SK-N-SH (cell line): Measurements from ENCODE around the gene PKM.

Experiments used
- EP300 ChIP-seq, 2 experiments: IDR thresholded peaks; 2 replicates each; pipeline versions ENCODE4 v1.4.0 to v1.6.1; 2012; ENCODE audit warnings: borderline replicate concordance in 1 of 2, low read depth in 1 of 2, low read length in 1 of 2
- FOXM1 ChIP-seq: IDR thresholded peaks from 2 replicates; pipeline ENCODE4 v1.4.0; 2012; ENCODE audit warnings: low read depth, mild to moderate bottlenecking
- JUND ChIP-seq: IDR thresholded peaks from 2 replicates; pipeline ENCODE4 v1.4.0; 2012
- MEF2A ChIP-seq: IDR thresholded peaks from 2 replicates; pipeline ENCODE4 v1.4.0; 2012; ENCODE audit warnings: low read depth, borderline replicate concordance
- POLR2AphosphoS5 ChIP-seq: IDR thresholded peaks from 2 replicates; pipeline ENCODE4 v1.6.1; 2012; ENCODE audit warnings: low read depth, low read length
- RCOR1 ChIP-seq: fragments of 150-350 bp; IDR thresholded peaks from 2 replicates; pipeline ENCODE4 v1.6.1; 2017; ENCODE audit warnings: antibody characterized with exemption, low read length
- RFX5 ChIP-seq: IDR thresholded peaks from 2 replicates; pipeline ENCODE4 v1.6.1; 2012; ENCODE audit warnings: mild to moderate bottlenecking, improper control_type of control experiment, low read length
- TAF1 ChIP-seq: IDR thresholded peaks from 2 replicates; pipeline ENCODE4 v1.6.1; 2012; ENCODE audit warnings: low read depth, mild to moderate bottlenecking, low read length, moderate library complexity, borderline replicate concordance
- TCF12 ChIP-seq: IDR thresholded peaks from 2 replicates; pipeline ENCODE4 v1.4.0; 2012
- YY1 ChIP-seq: IDR thresholded peaks from 2 replicates; pipeline ENCODE4 v1.4.0; 2012; ENCODE audit warnings: low read depth, mild to moderate bottlenecking
- TF ChIP-seq, protein P1 (sequence below): fragments of 200-600 bp; sonication (generic); IDR thresholded peaks from 2 replicates; pipeline ENCODE4 v1.6.1; 2017; ENCODE audit warnings: antibody characterized with exemption, mild to moderate bottlenecking, moderate library complexity
- TF ChIP-seq, protein P2 (sequence below): IDR thresholded peaks from 2 replicates; pipeline ENCODE4 v1.6.1; 2012; ENCODE audit warnings: mild to moderate bottlenecking, low read depth, low read length, moderate library complexity
- TF ChIP-seq, protein P3 (sequence below): IDR thresholded peaks from 2 replicates; pipeline ENCODE4 v1.4.0; 2012; ENCODE audit warnings: low read depth, borderline replicate concordance

DNA sequence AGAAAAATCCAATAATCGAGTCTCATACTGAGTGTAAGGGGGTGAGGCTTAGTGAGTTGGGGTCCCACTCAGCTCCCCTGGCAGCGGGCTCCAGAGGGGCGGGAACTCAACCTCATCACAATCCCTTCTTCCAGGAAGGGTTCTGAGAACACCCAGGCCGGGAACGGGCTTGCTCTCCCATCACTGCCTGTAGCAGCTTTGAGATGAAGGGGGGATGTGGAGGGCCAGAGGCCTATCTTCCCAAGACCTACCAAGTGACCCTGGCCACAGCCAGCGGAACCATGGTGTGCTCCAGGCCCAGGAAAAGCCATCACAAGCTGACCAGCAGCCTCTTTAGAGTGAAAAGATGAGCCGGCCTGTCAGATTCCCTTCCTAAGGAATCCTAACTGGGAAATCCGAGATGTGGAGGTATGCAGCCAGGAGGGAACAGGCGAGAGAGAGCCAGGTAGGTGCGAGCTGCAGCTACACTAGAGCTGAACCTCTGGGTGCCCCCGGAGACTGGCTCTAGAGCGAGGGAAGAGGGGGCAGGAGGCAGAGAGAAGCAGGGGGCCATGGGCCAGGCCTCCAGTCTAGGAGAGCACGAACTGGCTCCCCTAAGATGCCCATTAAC is 51.9 kb downstream of the PKM start:
- TF ChIP-seq, protein P1, sequence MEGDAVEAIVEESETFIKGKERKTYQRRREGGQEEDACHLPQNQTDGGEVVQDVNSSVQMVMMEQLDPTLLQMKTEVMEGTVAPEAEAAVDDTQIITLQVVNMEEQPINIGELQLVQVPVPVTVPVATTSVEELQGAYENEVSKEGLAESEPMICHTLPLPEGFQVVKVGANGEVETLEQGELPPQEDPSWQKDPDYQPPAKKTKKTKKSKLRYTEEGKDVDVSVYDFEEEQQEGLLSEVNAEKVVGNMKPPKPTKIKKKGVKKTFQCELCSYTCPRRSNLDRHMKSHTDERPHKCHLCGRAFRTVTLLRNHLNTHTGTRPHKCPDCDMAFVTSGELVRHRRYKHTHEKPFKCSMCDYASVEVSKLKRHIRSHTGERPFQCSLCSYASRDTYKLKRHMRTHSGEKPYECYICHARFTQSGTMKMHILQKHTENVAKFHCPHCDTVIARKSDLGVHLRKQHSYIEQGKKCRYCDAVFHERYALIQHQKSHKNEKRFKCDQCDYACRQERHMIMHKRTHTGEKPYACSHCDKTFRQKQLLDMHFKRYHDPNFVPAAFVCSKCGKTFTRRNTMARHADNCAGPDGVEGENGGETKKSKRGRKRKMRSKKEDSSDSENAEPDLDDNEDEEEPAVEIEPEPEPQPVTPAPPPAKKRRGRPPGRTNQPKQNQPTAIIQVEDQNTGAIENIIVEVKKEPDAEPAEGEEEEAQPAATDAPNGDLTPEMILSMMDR, result no peak
- TF ChIP-seq EP300 (IDR thresholded peaks at IDR 0.05; ENCODE audit: borderline replicate concordance in 1 of 2, low read depth in 1 of 2, low read length in 1 of 2) (no peak), RCOR1 (no peak), FOXM1 (no peak), POLR2AphosphoS5 (no peak), TCF12 (no peak), JUND (no peak), RFX5 (no peak), MEF2A (no peak), TAF1 (no peak), YY1 (no peak)
- TF ChIP-seq, protein P2, sequence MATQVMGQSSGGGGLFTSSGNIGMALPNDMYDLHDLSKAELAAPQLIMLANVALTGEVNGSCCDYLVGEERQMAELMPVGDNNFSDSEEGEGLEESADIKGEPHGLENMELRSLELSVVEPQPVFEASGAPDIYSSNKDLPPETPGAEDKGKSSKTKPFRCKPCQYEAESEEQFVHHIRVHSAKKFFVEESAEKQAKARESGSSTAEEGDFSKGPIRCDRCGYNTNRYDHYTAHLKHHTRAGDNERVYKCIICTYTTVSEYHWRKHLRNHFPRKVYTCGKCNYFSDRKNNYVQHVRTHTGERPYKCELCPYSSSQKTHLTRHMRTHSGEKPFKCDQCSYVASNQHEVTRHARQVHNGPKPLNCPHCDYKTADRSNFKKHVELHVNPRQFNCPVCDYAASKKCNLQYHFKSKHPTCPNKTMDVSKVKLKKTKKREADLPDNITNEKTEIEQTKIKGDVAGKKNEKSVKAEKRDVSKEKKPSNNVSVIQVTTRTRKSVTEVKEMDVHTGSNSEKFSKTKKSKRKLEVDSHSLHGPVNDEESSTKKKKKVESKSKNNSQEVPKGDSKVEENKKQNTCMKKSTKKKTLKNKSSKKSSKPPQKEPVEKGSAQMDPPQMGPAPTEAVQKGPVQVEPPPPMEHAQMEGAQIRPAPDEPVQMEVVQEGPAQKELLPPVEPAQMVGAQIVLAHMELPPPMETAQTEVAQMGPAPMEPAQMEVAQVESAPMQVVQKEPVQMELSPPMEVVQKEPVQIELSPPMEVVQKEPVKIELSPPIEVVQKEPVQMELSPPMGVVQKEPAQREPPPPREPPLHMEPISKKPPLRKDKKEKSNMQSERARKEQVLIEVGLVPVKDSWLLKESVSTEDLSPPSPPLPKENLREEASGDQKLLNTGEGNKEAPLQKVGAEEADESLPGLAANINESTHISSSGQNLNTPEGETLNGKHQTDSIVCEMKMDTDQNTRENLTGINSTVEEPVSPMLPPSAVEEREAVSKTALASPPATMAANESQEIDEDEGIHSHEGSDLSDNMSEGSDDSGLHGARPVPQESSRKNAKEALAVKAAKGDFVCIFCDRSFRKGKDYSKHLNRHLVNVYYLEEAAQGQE, result no peak
- TF ChIP-seq, protein P3, sequence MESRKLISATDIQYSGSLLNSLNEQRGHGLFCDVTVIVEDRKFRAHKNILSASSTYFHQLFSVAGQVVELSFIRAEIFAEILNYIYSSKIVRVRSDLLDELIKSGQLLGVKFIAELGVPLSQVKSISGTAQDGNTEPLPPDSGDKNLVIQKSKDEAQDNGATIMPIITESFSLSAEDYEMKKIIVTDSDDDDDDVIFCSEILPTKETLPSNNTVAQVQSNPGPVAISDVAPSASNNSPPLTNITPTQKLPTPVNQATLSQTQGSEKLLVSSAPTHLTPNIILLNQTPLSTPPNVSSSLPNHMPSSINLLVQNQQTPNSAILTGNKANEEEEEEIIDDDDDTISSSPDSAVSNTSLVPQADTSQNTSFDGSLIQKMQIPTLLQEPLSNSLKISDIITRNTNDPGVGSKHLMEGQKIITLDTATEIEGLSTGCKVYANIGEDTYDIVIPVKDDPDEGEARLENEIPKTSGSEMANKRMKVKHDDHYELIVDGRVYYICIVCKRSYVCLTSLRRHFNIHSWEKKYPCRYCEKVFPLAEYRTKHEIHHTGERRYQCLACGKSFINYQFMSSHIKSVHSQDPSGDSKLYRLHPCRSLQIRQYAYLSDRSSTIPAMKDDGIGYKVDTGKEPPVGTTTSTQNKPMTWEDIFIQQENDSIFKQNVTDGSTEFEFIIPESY, result no peak
